ENCODE data around the gene MS4A10. TPM values are rescaled to one million over a fixed set of nuclear protein-coding genes. Genes with fewer than 3 reads are reported as not detected.

MS4A10 gene
- not detected in 3 replicates for total RNA-seq (2021)
- Bru-seq, nascent RNA: not detected
- long read RNA-seq, experiment 1: 0 reads
- long read RNA-seq, experiment 2: 0 reads
- long read RNA-seq, experiment 3: 0 reads

GRCh38 chr11:60785136-60785535 is at the start of gene MS4A10:
MS4A10 (plus strand) TSS chr11:60785333; CDS start chr11:60790336, 5,003 bp downstream.
- ChIA-PET CTCF (interaction anchor here (1.2 to 3.5 kb wide), 6 partner anchors 9 to 114 kb away, joined by 3 to 17 read pairs (median 4); no protein-coding TSS in a partner anchor), POLR2A (no interaction called here)
- Mint-ChIP-seq H3K27me3 (ENCODE audit: low read depth) (no peaks in the 10 kb centered on the region; the same call in 1 of the 2 replicates), H3K27ac (no peak within 1 kb of the TSS), H3K4me1 (no peaks in the 10 kb centered on the region), H3K36me3 (no peaks in the 10 kb centered on the region), H3K4me3 (no peak within 1 kb of the TSS), H3K9me3 (peaks cover 9% of the 10 kb centered on the region)
- ATAC-seq: no peak
- DNase-seq (ENCODE audit: low spot score): no peak
- TF ChIP-seq NFYB (CRISPR knock-in tag; conservative IDR thresholded peaks at IDR 0.05; ENCODE audit: low read depth): no peak
- no peak for TF ChIP-seq ZNF532 (CRISPR knock-in tag; IDR thresholded peaks at IDR 0.05; ENCODE audit: borderline replicate concordance)
- no peak for TF ChIP-seq SP1 (CRISPR knock-in tag; conservative IDR thresholded peaks at IDR 0.05)
- no peak for TF ChIP-seq ERG (CRISPR knock-in tag; IDR thresholded peaks at IDR 0.05)
- no peak for TF ChIP-seq ZNF425 (CRISPR knock-in tag; conservative IDR thresholded peaks at IDR 0.05)
- no peak for TF ChIP-seq CREB1 (CRISPR knock-in tag; IDR thresholded peaks at IDR 0.05)
- TF ChIP-seq PRDM15 (CRISPR knock-in tag; IDR thresholded peaks at IDR 0.05): no peak
- TF ChIP-seq STAT6 (CRISPR knock-in tag; conservative IDR thresholded peaks at IDR 0.05; ENCODE audit: low read depth): no peak
- TF ChIP-seq GTF2I (CRISPR knock-in tag; conservative IDR thresholded peaks at IDR 0.05): no peak
- no peak for TF ChIP-seq MLX (CRISPR knock-in tag; IDR thresholded peaks at IDR 0.05)
- TF ChIP-seq, protein P1, sequence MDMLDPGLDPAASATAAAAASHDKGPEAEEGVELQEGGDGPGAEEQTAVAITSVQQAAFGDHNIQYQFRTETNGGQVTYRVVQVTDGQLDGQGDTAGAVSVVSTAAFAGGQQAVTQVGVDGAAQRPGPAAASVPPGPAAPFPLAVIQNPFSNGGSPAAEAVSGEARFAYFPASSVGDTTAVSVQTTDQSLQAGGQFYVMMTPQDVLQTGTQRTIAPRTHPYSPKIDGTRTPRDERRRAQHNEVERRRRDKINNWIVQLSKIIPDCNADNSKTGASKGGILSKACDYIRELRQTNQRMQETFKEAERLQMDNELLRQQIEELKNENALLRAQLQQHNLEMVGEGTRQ (CRISPR knock-in tag; IDR thresholded peaks at IDR 0.05): no peak
- no peak for TF ChIP-seq HMGXB4 (CRISPR knock-in tag; IDR thresholded peaks at IDR 0.05)
- TF ChIP-seq IRF2 (CRISPR knock-in tag; IDR thresholded peaks at IDR 0.05; ENCODE audit: borderline replicate concordance, low read depth): no peak
- TF ChIP-seq, protein P2, sequence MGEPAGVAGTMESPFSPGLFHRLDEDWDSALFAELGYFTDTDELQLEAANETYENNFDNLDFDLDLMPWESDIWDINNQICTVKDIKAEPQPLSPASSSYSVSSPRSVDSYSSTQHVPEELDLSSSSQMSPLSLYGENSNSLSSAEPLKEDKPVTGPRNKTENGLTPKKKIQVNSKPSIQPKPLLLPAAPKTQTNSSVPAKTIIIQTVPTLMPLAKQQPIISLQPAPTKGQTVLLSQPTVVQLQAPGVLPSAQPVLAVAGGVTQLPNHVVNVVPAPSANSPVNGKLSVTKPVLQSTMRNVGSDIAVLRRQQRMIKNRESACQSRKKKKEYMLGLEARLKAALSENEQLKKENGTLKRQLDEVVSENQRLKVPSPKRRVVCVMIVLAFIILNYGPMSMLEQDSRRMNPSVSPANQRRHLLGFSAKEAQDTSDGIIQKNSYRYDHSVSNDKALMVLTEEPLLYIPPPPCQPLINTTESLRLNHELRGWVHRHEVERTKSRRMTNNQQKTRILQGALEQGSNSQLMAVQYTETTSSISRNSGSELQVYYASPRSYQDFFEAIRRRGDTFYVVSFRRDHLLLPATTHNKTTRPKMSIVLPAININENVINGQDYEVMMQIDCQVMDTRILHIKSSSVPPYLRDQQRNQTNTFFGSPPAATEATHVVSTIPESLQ (CRISPR knock-in tag; IDR thresholded peaks at IDR 0.05): no peak
- no peak for TF ChIP-seq NR2C2 (CRISPR knock-in tag; IDR thresholded peaks at IDR 0.05)
- TF ChIP-seq, protein P3, sequence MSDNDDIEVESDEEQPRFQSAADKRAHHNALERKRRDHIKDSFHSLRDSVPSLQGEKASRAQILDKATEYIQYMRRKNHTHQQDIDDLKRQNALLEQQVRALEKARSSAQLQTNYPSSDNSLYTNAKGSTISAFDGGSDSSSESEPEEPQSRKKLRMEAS (CRISPR knock-in tag; IDR thresholded peaks at IDR 0.05): no peak

All from WTC11 (cell line).